Dermis microvascular lymphatic vessel endothelial cell (primary cell): ENCODE results near the gene CIZ1. TPM values are rescaled to one million over a fixed set of nuclear protein-coding genes. Genes with fewer than 3 reads are reported as not detected.

Source experiments
- DNase-seq, 2 donors: peaks; one replicate each; pipeline versions ENCODE4 v3.0.0 to v3.0.0-alpha.2; 2010; ENCODE audit warnings: low read depth in 2 of 2
- total RNA-seq: library from RNA; depleted of rRNA; stranded (reverse); fragments of >200 nt; gene quantifications from 2 replicates; pipeline ENCODE4 v1.2.1, GENCODE V29; 2014

CIZ1 gene
- total RNA-seq, 1 donor from 2014 or later, result 11.7 TPM

DNA sequence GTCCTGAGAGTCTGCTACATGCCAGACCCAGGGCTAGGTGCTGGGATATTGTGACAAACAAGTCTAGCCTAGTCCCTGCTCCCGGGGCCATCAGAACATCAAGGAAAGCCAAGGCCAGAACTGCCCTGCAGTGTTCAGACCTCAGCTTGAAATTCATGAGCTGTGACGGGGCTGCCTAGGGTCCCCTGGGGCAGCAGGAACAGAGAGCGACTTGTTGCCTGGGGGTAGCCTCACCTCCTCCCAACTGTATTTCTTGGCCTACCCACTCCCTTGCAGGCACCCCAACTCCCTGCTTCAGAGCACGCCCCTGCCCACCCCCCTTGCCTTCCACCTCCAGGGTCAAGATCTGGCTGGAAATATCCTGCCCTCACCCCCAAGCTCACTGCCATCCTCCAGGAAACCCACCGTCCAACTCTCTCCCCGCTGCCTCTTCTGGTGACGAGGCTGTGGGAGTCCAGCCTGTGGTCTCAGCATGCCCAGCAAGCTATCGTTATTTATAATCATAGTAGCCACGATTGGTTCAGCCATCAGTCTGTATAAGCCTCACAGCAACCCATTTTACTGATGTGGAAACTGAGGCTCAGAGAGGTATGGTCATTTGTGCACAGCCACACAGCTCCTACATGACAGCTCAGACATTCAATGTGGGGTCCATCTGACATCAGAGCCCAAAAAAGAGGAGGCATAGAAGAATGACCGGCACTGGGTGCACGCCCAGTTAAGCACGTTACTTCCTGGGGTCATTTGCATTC is 22.6 kb upstream of the CIZ1 start:
- no peak for DNase-seq

DNA sequence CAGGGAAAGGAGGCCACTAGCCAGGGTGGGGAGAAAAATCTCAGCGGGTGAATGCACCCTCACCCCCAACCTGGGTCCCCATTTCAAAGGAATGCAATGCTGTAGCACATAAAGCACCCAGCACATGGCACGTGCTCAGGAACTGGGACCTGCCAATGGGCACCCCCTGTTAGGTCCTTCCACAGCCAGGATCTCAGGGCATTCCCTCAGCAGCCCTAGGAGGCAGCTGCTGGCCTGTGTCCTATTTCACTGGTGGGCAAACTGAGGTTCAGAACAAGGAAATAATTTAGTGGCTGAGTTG is 20.6 kb upstream of the CIZ1 start:
- DNase-seq, result no peak

DNA sequence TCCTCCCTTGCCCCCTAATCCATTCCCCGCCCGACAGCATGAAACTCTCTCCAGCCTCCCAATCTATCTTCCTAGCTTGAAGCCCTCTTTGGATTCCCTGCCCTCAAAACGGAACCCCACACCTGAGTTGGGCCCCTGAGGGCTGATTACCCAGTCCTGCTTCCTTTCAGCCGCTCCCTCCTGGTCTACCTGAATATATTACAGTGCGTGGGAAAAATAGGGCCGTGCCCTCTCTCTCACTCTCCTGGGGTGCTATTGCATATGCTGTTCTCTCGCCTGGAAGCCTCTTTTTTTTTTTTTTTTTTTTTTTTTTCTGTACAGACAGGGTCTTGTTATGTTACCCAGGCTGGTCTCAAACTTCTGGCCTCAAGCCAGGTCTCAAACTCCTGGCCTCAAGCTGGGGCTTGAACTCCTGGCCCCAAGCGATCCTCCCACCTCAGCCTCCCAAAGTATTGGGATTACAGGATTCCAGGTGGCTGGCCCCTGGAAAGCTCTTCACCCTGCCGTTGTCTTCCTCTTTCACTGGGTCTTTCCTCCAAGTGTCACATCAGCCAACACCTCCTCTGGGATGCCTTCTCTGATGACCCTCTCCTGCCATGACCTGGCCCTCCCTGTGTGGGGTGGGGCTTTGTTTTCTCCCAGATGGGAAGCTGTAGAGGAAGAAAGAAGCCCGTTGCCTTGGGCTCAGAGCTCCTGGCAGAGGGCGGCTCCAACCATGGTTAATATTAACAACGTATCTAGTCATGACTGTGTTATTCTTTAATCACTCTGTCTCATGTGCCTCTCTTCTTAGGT is 20.0 kb upstream of the CIZ1 start:
- no peak for DNase-seq

DNA sequence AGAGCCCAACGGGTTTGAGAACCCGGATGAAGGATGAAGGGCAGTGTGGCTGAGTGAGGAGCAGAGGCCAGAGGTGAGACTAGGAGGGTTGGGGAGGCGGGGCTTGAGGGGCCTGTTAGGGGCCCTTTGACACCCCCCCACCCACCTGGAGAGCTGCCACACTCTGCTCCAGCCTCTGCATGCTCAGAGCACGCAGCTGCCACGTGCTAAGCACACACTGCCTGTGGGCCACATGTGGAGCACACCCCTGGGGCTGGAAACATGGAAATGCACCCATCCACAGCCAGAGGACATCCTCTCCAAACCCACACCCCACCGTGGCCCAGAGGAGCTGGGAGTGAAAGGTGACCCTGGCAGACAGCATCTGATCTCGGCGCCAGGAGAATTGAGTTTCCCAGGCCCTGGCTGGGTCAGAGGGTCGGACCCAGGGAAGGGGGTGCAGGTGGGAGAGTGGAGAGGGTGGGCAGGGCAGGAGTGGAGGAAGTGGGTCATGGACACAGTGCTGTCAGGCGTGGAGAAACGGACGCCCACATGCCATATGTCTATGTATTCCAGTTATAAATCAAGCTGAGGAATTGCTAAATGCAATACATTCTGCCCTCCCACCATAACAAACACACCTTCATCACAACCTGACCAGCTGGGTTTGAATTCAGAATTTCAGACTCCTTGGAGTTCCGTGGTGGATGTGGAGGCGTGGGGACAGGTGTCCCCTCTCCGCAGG is 17.7 kb upstream of the CIZ1 start:
- DNase-seq, result no peak

DNA sequence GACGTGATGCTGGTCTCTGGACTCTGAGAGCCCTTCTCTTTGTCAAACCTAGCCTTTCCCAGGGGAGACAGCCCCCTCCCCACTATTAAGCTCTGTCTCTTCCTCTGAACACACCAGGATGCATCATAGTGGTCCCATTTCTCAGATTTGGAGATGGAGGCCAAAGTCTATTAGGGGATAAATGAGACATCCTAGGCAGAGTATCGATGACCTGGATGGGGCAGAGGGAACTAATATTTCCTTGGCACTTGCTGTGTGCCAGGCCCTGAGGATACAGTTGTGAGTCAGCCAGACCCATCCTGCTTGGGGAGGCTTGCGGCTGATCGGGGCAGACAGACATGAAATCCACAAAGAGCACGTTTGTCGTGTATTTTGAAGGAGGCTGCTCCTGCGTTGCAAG is 17.0 kb upstream of the CIZ1 start:
- DNase-seq, result no peak

DNA sequence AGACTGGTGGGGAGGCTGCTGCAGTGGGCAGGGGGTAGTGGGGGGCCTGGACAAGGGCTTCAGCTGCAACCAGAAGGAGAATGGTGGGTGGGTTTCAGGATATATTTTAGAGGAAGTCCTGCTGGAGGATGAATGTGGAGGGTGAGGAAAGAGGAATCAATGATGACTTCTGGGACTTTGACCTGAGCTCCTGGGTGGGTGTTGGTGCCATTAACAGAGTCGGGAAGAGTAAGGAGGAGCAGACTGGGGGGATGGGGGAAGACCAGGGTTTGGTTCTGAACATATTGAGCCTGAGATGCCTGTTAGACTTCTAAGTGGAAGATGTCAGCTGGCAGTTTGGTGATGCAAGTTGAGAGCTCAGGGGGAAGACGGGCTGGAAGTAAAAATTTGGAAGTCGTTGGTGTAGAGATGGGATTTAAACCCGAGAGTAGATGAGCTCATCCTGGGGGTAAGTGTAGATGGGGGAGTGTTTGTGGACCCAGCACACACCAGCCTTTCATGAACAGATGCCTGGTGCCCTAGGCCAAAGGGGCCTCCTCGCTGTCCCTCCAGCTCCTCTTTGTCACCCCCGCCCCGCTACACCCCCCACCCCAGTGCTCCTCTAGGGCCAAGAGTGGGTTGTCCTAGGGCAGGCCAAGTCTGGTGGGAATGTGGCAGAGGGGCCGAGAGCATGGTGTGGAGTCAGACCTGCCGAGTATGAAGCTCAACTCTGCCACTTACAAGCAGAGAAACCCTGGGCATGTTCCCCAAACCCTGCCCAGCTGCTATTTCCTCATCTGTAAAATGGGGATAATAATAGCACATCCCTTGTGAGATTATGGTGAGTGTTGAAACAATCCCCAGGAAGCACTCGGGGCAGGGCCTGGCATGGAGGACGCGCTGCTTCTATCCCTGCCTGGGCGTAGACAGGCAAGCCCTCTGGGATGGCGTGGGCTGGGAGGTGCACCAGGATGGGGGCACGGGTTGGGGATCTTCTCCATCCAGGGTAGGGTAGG is 15.8 kb upstream of the CIZ1 start:
- no peak for DNase-seq

DNA sequence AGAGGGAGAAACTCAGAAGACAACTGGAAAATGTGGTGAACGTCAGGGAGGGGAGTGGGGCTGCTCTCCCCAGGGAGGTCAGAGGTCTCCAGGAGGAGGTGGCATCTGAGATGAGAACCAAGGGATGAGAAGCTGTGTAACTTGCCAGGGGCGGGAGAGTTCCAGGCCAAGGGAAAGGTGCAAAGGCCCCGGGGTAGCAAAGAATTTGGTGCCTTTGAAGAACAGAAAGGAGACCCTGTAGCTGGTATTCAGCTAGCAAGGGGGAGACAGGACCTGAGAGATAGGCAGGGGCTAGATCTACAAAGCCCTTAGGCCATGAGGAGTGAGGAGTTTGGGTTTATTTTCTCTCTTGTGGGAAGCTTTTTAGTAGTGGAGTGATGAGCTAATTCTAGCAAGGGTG is 15.1 kb upstream of the CIZ1 start:
- DNase-seq, result no peak

DNA sequence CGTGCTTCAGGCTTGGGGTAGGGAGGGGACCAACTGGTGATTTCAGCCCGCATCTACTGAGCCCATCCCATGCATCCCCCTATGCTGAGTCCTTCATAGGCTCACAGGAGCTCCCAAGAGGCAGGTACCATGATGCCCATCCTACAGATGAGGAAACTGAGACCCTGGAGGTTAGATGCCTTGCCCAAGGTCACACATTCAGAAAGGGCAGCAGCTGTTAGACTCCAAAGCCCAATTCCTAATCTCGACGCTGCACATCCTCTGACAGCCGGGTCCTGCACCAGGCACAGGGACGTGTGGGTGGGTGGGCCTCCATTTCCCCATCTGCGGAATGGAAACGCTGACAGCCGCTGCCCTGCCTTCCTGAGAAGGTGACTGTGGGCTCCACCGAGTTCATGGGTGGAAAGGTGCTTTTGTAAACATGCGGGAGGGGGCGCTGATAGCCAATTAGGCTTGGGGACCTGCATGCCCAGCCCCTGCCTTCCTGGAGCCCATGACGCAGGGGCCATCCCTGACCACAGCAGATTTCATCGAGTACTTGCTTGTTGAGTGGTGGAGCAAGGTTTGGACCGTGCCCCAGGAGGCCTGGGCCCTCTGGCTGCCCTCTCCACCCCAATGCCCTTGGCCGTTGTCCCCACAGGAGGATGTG is 14.0 kb upstream of the CIZ1 start:
- DNase-seq, result no peak

DNA sequence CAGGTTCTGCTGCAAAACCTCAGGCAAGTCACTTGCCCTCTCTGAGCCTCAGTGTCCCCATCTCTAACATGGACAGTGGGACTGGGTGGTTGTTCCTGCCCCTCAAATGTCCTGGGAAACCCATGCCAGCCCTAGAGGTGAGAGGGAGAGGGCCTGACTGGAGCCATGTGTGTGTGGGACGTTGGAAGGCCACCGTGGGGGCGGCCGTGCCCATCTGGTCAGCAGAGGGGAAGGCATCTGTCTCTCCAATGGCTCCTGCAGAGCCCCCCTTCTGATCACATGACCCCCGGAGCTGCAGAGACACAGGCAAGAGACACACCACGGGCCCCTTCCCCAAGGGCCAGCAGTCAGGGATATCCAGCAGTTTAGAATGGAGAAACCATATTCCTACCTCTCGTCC is 13.5 kb upstream of the CIZ1 start:
- DNase-seq, result no peak

DNA sequence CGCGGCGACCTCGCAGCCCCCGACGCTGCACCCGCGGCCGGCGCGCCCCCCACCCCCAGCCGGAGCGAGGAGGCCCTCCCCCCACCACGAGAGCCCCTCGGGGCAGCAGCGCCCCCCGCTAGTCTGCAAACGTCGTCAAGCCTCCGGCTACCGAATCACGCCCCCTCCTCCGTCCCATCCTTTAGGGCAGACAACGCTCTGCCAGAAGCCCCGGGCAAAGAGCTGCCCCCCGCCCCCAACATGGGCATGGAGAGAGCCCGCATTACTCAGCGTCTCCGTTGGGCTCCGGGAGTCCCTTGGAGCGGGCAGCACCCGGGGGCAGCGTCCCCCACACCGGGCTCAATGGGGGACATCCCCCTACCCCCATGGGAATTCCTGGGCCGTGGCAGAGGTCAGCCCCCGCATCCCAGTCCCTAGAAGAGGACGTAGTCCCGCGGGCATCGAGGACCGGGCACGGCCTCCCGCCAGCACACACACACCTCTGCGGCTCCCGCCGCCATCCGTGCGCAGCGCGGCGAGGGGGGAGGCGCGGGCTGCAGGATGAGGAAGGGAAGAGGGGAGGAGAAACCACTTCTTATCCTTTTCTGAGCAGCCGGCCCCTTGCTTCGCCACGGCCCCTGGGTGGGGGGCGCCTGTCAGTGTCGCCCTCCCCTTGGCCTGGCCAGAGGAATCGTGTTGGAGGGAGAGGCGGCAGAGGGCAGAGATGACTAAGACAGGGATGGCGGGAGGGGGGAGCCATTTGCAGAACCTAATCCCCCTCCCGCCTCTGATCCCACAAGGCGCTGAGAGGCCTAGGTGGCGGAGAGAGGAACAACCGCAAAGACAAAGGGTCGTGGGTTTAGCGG is 12.6 kb upstream of the CIZ1 start:
- DNase-seq, result peak in 1 of 2 donors; percentile 31

DNA sequence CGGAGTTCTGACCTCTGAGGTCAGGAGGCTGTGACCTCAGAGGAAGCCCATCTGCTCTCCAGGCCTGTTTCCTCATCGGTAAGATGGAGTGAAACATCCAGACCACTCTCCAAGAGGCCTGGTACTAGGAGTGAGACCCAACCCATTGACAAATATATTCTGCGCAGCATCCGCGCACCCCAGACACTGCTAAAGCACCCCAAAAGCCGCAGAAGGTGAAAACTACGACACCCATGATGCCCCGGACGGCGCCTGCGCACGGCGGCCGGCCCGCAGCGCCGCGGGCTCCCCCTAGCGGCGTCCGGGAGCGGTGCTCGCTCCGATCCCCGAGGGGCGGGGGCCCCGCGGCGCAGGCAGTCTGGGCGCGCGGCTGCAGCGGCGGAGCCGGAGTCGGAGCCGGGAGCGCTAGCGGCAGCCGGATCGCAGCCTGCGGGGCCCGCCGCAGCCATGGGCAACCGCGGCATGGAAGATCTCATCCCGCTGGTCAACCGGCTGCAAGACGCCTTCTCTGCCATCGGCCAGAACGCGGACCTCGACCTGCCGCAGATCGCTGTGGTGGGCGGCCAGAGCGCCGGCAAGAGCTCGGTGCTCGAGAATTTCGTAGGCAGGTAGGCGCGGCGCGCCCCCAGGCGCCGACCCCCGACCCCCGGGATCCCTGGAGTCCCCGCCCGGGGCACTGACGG is 11.8 kb upstream of the CIZ1 start, which contains the start of gene DNM1:
Gene DNM1 (plus strand): TSS at position 356 of the 683 bp plus-strand sequence. CDS start 92 bp downstream, at position 448.
- peak in 1 of 2 donors; percentile 50 for DNase-seq

DNA sequence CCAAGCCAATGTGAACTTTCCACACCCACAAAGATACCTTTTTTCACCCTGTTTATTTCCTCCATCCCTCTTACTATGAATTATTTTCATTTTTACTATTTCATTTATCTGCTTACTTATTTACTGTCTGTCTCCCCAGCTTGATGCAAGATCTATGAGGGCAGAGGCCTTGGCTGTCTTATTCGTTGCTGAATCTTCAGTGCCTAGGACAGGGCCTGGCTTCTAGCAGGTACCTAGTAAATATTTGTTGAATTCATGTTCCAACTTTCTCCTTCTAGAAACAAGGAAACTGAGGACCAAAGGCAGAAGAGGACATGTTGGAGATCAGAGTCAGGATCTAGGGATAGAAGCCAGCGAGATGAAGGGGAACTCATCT is 11.3 kb upstream of the CIZ1 start:
- no peak for DNase-seq

DNA sequence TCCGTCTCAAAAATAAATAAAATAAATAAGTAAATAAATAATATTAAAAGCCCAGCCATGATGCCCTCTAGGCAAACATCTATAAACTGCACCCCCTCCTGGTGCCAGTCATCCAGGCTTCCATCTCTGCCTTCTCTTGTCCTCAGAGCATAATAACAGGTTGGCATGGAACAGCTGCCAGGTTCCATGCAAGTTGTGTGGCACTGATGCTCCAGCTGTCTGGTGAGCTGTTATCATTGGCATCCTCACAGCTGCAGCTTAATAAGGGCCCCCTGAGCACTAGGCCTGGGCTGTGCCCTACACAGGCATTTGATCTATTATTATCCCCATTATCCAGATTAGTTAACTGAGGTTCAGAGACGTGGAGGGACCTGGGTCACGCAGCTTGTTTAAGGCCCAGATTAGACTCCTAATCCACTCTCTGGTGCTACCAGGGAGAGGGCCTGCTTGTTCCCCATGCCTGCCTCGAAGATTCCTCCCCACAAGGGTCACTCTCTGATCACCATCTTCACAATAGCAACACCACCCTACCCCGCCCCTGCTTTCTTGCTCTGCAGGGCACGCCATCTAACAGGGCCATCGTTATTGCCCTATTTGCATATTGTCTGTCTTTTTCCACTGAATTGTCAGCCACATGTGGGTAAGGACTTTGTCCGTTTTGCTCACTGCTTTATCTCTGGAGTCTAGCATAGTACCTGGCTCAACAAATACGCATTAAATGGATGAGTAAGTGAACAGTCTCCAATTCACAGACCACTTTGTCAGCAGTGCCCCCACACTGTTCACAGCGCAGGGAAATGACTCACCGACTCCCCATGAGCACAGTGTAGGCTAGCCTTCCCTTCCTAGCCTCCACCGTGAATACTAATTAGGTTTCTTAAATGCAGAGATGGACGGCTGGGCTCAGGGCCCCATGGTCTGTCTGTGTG is 10.3 kb upstream of the CIZ1 start:
- DNase-seq, result peak in 1 of 2 donors; percentile 52

DNA sequence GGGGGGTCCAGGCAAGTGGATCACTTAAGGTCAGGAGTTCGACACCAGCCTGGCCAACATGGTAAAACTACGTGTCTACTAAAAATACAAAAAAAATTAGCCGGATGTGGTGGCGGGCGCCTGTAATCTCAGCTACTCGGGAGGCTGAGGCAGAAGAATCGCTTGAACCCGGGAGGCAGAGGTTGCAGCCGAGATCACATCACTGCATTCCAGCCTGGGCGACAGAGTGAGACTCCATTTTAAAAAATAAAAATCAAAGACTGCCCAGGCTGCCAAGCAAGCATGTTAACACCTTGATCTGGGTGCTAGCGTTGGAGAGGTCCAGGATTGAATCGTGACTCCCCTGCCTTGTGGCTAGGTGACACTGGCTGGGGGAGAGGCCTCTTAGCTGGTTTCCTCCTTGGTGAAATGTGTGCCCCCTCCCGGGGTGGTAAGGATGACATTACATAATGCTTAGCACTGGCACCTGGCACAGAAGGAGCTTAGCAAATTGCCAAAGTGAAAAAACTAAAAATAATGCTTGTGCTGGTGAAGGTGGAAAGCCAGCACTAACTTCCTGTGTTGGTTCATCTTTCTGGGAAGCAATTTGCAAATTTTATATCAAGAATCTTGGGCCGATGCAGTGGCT is 2.2 kb upstream of the CIZ1 start:
- DNase-seq, result no peak

DNA sequence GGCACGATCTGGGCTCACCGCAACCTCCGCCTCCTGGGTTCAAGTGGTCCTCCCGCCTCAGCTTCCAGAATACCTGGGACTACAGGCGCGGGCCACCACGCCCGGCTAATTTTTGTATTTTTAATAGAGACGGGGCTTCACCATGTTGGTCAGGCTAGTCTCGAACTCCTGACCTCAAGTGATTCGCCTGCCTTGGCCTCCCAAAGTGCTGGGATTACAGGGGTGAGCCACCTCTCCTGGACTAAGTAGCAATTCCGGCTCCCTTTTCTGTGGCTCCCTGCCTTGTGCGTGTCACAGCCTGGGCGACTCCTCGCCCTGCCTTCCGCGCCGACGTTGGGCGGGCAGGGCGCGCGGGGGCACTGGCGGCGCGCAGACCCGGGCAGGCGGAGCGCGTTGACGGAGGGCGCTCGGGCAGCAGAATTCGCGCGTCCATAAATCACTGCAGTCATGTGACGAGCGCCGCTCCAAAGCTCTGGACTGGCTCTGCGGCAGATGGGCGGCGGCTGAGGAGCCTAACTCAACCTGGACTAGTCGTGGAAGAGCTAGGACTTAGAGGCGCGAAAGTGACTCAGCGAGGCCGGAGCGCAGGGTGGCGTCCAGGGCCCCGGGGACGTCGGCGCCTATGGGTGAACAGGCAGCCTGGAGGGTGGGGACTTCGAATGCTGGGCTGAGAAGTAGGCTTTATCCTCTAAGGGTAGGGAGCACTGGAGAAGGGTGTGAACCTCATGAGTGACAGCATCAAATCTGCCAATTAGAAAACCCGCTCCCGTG is 1.4 kb upstream of the CIZ1 start:
- DNase-seq, result peak; percentile 81 to 89

DNA sequence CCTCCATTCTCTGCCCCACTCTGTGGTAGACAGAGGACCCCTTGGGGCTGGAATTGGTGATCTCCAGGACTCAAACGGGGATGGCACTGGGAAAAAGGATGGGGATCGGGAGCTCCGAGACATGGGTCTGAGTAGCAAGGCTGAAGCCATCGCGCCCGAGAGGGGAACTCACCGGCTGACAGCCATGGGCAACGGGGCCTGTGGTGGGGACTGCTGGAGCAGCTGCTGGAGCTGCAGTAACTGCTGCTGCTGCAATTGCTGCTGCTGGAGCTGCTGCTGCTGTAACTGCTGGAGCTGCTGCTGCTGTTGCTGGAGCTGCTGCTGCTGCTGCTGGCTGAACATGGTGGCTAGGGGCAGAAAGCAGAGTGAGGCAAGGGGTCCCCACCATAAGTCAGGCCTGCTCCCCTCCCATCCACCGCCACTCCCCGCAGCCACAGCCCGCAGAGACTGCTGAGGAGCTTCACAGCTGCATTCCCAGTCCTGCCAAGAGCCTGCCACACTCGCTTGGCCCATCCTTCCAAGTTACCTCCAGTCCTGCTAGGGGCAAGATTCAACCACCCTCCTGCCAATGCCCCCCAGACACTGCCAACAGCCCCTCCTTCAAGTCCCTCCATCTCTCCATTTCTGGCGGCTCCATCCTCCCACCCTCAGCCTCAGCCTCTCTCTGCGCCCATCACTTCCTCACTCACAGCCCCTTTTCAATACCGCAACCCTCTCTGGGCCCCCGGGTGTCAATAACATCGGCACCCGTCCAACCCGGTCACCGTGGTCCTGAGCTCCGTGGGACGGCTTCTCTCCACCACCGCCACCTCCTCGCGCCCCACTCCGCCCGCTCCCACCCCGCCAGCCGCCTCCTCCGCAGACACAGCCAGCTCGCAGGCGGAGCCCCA is 611 bp downstream of the CIZ1 start:
- no peak for DNase-seq
